GM12878 (cell line): Measurements from ENCODE around the gene SLC25A11. TPM values are rescaled to one million over a fixed set of nuclear protein-coding genes. Genes with fewer than 3 reads are reported as not detected.
A peak's percentile ranks its signal among the peaks of the same experiment; 100 is the strongest.

Source experiments
- ATF7 ChIP-seq: fragments of 450-650 bp; IDR thresholded peaks from 2 replicates; pipeline ENCODE4 v1.6.1; 2016; ENCODE audit warnings: low read depth, mild to moderate bottlenecking
- BCL11A ChIP-seq: IDR thresholded peaks from 2 replicates; pipeline ENCODE4 v1.6.1; 2011; ENCODE audit warnings: low read depth, low read length
- BHLHE40 ChIP-seq, 2 experiments: fragments of 450-650 bp in 1 of 2; IDR thresholded peaks; 2 replicates each; pipeline ENCODE4 v1.6.1; 2011 to 2017; ENCODE audit warnings: low read depth in 2 of 2, borderline replicate concordance in 1 of 2, improper control_type of control experiment in 1 of 2, low read length in 1 of 2, mild to moderate bottlenecking in 1 of 2
- BRCA1 ChIP-seq: IDR thresholded peaks from 2 replicates; pipeline ENCODE4 v1.6.1; 2011; ENCODE audit warnings: low read depth, low read length, improper control_type of control experiment
- CUX1 ChIP-seq: IDR thresholded peaks from 2 replicates; pipeline ENCODE4 v1.6.1; 2012; ENCODE audit warnings: improper control_type of control experiment, low read depth, low read length; ENCODE audit not compliant: insufficient replicate concordance
- DPF2 ChIP-seq: fragments of 450-650 bp; IDR thresholded peaks from 2 replicates; pipeline ENCODE4 v1.6.1; 2017; ENCODE audit warnings: mild to moderate bottlenecking
- EED ChIP-seq: sonication (generic); IDR thresholded peaks from 2 replicates; pipeline ENCODE4 v1.6.1; 2016; ENCODE audit warnings: antibody characterized with exemption, low read depth
- EGR1 ChIP-seq, 2 experiments: IDR thresholded peaks; 1 replicate in 1 of 2; 2 replicates in 1 of 2; pipeline ENCODE4 v1.6.1; 2011 to 2012; ENCODE audit warnings: low read depth in 2 of 2, low read length in 2 of 2, borderline replicate concordance in 1 of 2, mild to moderate bottlenecking in 1 of 2, moderate library complexity in 1 of 2
- IRF4 ChIP-seq: IDR thresholded peaks from 2 replicates; pipeline ENCODE4 v1.6.1; 2011; ENCODE audit warnings: low read depth, low read length
- MEF2B ChIP-seq: fragments of 450-650 bp; IDR thresholded peaks from 2 replicates; pipeline ENCODE4 v1.6.1; 2018; ENCODE audit warnings: mild to moderate bottlenecking, moderate library complexity; ENCODE audit not compliant: partially characterized antibody, poor library complexity, severe bottlenecking
- MYB ChIP-seq: fragments of 150-350 bp; IDR thresholded peaks from 2 replicates; pipeline ENCODE4 v1.6.1; 2014; ENCODE audit warnings: mild to moderate bottlenecking, low read depth, low read length, borderline replicate concordance
- NFXL1 ChIP-seq: fragments of 450-650 bp; IDR thresholded peaks from 2 replicates; pipeline ENCODE4 v1.6.1; 2017; ENCODE audit warnings: antibody characterized with exemption, mild to moderate bottlenecking, borderline replicate concordance
- NFYB ChIP-seq: IDR thresholded peaks from 2 replicates; pipeline ENCODE4 v1.6.1; 2011; ENCODE audit warnings: low read depth, mild to moderate bottlenecking, low read length, improper control_type of control experiment, moderate library complexity; ENCODE audit not compliant: insufficient read depth
- NR2C1 ChIP-seq: fragments of 450-650 bp; IDR thresholded peaks from 2 replicates; pipeline ENCODE4 v1.6.1; 2017; ENCODE audit warnings: antibody characterized with exemption, mild to moderate bottlenecking, moderate library complexity
- PBX3 ChIP-seq: IDR thresholded peaks from 2 replicates; pipeline ENCODE4 v1.6.1; 2011; ENCODE audit warnings: mild to moderate bottlenecking, low read depth, low read length, moderate library complexity; ENCODE audit not compliant: insufficient replicate concordance
- SIX5 ChIP-seq: IDR thresholded peaks from 2 replicates; pipeline ENCODE4 v1.6.1; 2011; ENCODE audit warnings: mild to moderate bottlenecking, low read depth, low read length, moderate library complexity; ENCODE audit not compliant: severe bottlenecking
- SMAD5 ChIP-seq: IDR thresholded peaks from 2 replicates; pipeline ENCODE4 v1.6.1; 2016; ENCODE audit warnings: antibody characterized with exemption, low read depth
- SRF ChIP-seq, 2 experiments: IDR thresholded peaks; 2 replicates each; pipeline ENCODE4 v1.6.1; 2011; ENCODE audit warnings: low read depth in 2 of 2, low read length in 2 of 2, mild to moderate bottlenecking in 1 of 2, moderate library complexity in 1 of 2
- STAT3 ChIP-seq: IDR thresholded peaks from 2 replicates; pipeline ENCODE4 v1.6.1; 2011; ENCODE audit warnings: low read depth, low read length, improper control_type of control experiment
- TAF1 ChIP-seq: IDR thresholded peaks from 2 replicates; pipeline ENCODE4 v1.6.1; 2011; ENCODE audit warnings: mild to moderate bottlenecking, low read depth, low read length, borderline replicate concordance
- TARDBP ChIP-seq: IDR thresholded peaks from 2 replicates; pipeline ENCODE4 v1.6.1; 2016; ENCODE audit warnings: borderline replicate concordance
- TCF3 ChIP-seq: IDR thresholded peaks from 2 replicates; pipeline ENCODE4 v1.6.1; 2012; ENCODE audit warnings: low read depth, mild to moderate bottlenecking, low read length, borderline replicate concordance; ENCODE audit not compliant: insufficient read depth
- polyA plus RNA-seq, 11 experiments: library from polyadenylated mRNA; depleted of rRNA in 4 of 11; unstranded in 6 of 11; stranded (reverse) in 5 of 11; fragments of >200 nt; fragmentation: Nextera tagmentation in 4 of 11; fragmentation: Illumina TruSeq in 1 of 11; extraction: Ambion mirVana in 4 of 11; extraction: Trizol in 1 of 11; gene quantifications; 1 replicate in 1 of 11; 2 replicates in 10 of 11; pipeline versions ENCODE4 v1.2.1 to v1.2.3, GENCODE V29; 2011 to 2016; ENCODE audit warnings: inconsistent platforms in 2 of 11, missing spikeins in 2 of 11, low read depth in 1 of 11
- total RNA-seq, 4 experiments: library from RNA; depleted of rRNA in 3 of 4; stranded (reverse); fragments of >200 nt in 3 of 4; fragmentation: Illumina TruSeq in 1 of 4; extraction: Trizol in 1 of 4; gene quantifications; 2 replicates each; pipeline versions ENCODE4 v1.2.1 to v1.2.3, GENCODE V29; 2013 to 2021
- TF ChIP-seq, protein P1 (sequence below): fragments of 450-650 bp; IDR thresholded peaks from 2 replicates; pipeline ENCODE4 v1.6.1; 2014; ENCODE audit warnings: mild to moderate bottlenecking

SLC25A11 gene
- total and polyA plus RNA-seq, 10 of the 15 experiments (the other 5 are each of a cell fraction or from before 2014, with no cell fraction given), result 5.8 to 142 (median 65.0) TPM

GRCh38 chr17:4966844-4967538 is 27.1 kb upstream of the SLC25A11 start (continued):
- TF ChIP-seq, protein P1, sequence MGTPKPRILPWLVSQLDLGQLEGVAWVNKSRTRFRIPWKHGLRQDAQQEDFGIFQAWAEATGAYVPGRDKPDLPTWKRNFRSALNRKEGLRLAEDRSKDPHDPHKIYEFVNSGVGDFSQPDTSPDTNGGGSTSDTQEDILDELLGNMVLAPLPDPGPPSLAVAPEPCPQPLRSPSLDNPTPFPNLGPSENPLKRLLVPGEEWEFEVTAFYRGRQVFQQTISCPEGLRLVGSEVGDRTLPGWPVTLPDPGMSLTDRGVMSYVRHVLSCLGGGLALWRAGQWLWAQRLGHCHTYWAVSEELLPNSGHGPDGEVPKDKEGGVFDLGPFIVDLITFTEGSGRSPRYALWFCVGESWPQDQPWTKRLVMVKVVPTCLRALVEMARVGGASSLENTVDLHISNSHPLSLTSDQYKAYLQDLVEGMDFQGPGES, result peak; percentile 99
- TF ChIP-seq TAF1 (no peak), MEF2B (no peak), DPF2 (peak; percentile 97), BHLHE40 (IDR thresholded peaks at IDR 0.05; ENCODE audit: borderline replicate concordance in 1 of 2, low read depth in 2 of 2, low read length in 1 of 2) (peak in 1 of 2 experiments; percentile 48; a peak in 1 of 4 replicates), SIX5 (no peak), BCL11A (no peak), SRF (IDR thresholded peaks at IDR 0.05; ENCODE audit: low read depth in 2 of 2, low read length in 2 of 2) (no peak), NFYB (peak; percentile 99), CUX1 (no peak), TCF3 (no peak), NR2C1 (peak; percentile 71), PBX3 (peak; percentile 99), STAT3 (no peak), MYB (no peak), ATF7 (0 out of 2 replicates have a peak, but pooled peaks have one; percentile 53), IRF4 (no peak), EGR1 (IDR thresholded peaks at IDR 0.05; ENCODE audit: borderline replicate concordance in 1 of 2, low read depth in 2 of 2, low read length in 2 of 2) (no peak), EED (no peak), SMAD5 (no peak), BRCA1 (no peak), NFXL1 (no peak), TARDBP (no peak)
